Hepatocyte (in vitro differentiated cells): ENCODE measurements around the gene IGFL2. TPM values are rescaled to one million over a fixed set of nuclear protein-coding genes. Genes with fewer than 3 reads are reported as not detected.
"Not testable (repeated sequence)": the region's sequence is repeated elsewhere in the genome, so short reads cannot be mapped to it uniquely, and the experiment has no call there.

ENCODE experiments used
- DNase-seq: peaks from one replicate; pipeline ENCODE4 v3.0.0-alpha.2; 2016; ENCODE audit warnings: low spot score
- H2AFZ ChIP-seq: fragments of 200-600 bp; sonication (generic); 2 replicates; pipeline ENCODE4 v1.6.0; 2016; ENCODE audit warnings: antibody characterized with exemption, mild to moderate bottlenecking
- H3K27ac ChIP-seq: fragments of 200-600 bp; sonication (generic); 2 replicates; pipeline ENCODE4 v1.5.1; 2016; ENCODE audit warnings: mild to moderate bottlenecking
- H3K27me3 ChIP-seq: fragments of 200-600 bp; sonication (generic); 2 replicates; pipeline ENCODE4 v1.6.1; 2016
- H3K36me3 ChIP-seq: fragments of 200-600 bp; sonication (generic); replicated peaks from 2 replicates; pipeline ENCODE4 v1.5.1; 2016; ENCODE audit warnings: low read depth; ENCODE audit not compliant: insufficient read depth
- H3K4me1 ChIP-seq: fragments of 200-600 bp; sonication (generic); 2 replicates; pipeline ENCODE4 v1.5.1; 2016; ENCODE audit warnings: mild to moderate bottlenecking, moderate library complexity; ENCODE audit not compliant: insufficient read depth
- H3K4me2 ChIP-seq: fragments of 200-600 bp; sonication (generic); 2 replicates; pipeline ENCODE4 v1.6.0; 2016
- H3K4me3 ChIP-seq: fragments of 200-600 bp; sonication (generic); 2 replicates; pipeline ENCODE4 v1.5.1; 2016; ENCODE audit warnings: mild to moderate bottlenecking
- H3K79me2 ChIP-seq: fragments of 200-600 bp; sonication (generic); 2 replicates; pipeline ENCODE4 v1.6.0; 2017; ENCODE audit warnings: mild to moderate bottlenecking
- H3K9me2 ChIP-seq: fragments of 200-600 bp; sonication (generic); replicated peaks from 2 replicates; pipeline ENCODE4 v1.6.0; 2017; ENCODE audit warnings: mild to moderate bottlenecking; ENCODE audit not compliant: insufficient read depth
- H3K9me3 ChIP-seq: fragments of 200-600 bp; sonication (generic); 2 replicates; pipeline ENCODE4 v1.5.1; 2016; ENCODE audit warnings: low read depth, mild to moderate bottlenecking
- H4K20me1 ChIP-seq: fragments of 200-600 bp; sonication (generic); 2 replicates; pipeline ENCODE4 v1.6.0; 2016; ENCODE audit warnings: mild to moderate bottlenecking; ENCODE audit not compliant: insufficient read depth, poor library complexity, severe bottlenecking
- EZH2 ChIP-seq: fragments of 200-600 bp; sonication (generic); IDR thresholded peaks from 2 replicates; pipeline ENCODE4 v1.6.1; 2016; ENCODE audit warnings: antibody characterized with exemption, mild to moderate bottlenecking, borderline replicate concordance
- EZH2phosphoT487 ChIP-seq: fragments of 200-600 bp; sonication (generic); IDR thresholded peaks from one replicate; pipeline ENCODE4 v1.6.1; 2018; ENCODE audit warnings: antibody characterized with exemption, mild to moderate bottlenecking, low read depth, moderate library complexity; ENCODE audit not compliant: unreplicated experiment, severe bottlenecking
- WGBS: methylation state at CpG from one replicate; pipeline ENCODE4 v1.1.6; 2016; ENCODE audit warnings: low lambda C conversion rate; ENCODE audit errors: missing lambda C conversion rate; 5-methylcytosine and 5-hydroxymethylcytosine counted together
- polyA plus RNA-seq: library from polyadenylated mRNA; unstranded; fragments of >200 nt; fragmentation: Nextera tagmentation; extraction: Ambion mirVana; gene quantifications from 2 replicates; pipeline ENCODE4 v1.2.1, GENCODE V29; 2016
- total RNA-seq: library from RNA; depleted of rRNA; stranded (reverse); fragments of >200 nt; gene quantifications from 2 replicates; pipeline ENCODE4 v1.2.3, GENCODE V29; 2014
- TF ChIP-seq, protein P1 (sequence below): fragments of 200-600 bp; sonication (generic); IDR thresholded peaks from 2 replicates; pipeline ENCODE4 v1.5.1; 2016; ENCODE audit warnings: antibody characterized with exemption, mild to moderate bottlenecking; ENCODE audit not compliant: poor library complexity

The IGFL2 gene
- total and polyA plus RNA-seq, 2 experiments from 2014 or later, result 15.2 to 22.9 TPM

DNA sequence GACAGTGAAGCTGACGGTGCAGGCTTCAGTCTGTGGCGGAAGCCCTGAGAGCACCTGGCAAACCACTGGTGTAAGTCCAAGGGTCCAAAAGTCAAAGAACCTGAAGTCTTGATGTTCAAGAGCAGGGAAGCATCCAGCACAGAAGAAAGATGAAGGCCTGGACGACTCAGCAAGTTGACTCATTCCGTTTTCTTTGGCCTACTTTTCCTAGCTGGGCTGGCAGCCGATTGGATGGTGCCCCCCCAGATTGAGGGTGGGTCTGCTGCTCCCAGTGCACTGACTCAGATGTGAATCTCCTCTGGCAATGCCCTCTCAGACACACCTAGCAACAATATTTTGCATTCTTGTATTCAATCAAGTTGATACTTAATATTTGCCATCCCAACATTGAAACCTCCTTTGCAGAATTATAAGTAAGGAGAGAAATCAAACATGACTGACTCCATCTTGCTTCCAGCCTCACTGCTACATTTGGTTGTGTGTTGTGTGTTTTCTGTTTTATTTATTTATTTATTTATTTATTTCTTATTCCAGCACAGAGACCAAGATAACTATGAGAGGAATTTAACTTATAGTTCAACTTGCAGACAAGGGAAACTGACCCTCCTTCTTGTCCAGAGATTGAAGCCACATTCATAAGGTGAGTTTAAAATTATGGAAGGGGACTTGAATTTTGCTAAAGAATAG is 32.8 kb downstream of the IGFL2 start:
- no peak overlapping the region for H2AFZ ChIP-seq

GRCh38 chr19:46181388-46181779 is 33.3 kb downstream of the IGFL2 start:
- no peak for DNase-seq

More for the DNA sequence above, 32.8 kb downstream of the IGFL2 start:
- 85% methylated on average over 5 of the region's 5 CpGs for WGBS
- TF ChIP-seq, protein P1, sequence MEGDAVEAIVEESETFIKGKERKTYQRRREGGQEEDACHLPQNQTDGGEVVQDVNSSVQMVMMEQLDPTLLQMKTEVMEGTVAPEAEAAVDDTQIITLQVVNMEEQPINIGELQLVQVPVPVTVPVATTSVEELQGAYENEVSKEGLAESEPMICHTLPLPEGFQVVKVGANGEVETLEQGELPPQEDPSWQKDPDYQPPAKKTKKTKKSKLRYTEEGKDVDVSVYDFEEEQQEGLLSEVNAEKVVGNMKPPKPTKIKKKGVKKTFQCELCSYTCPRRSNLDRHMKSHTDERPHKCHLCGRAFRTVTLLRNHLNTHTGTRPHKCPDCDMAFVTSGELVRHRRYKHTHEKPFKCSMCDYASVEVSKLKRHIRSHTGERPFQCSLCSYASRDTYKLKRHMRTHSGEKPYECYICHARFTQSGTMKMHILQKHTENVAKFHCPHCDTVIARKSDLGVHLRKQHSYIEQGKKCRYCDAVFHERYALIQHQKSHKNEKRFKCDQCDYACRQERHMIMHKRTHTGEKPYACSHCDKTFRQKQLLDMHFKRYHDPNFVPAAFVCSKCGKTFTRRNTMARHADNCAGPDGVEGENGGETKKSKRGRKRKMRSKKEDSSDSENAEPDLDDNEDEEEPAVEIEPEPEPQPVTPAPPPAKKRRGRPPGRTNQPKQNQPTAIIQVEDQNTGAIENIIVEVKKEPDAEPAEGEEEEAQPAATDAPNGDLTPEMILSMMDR, result no peak
- TF ChIP-seq EZH2phosphoT487, result no peak
- no peak for TF ChIP-seq EZH2
- Histone ChIP-seq H3K4me1 (no peaks in the 10 kb centered on the region), H3K4me3 (no peak overlapping the region), H3K27me3 (no peaks in the 10 kb centered on the region), H3K36me3 (no peaks in the 10 kb centered on the region), H3K9me2 (no peaks in the 10 kb centered on the region), H3K27ac (no peak overlapping the region), H4K20me1 (no peaks in the 10 kb centered on the region), H3K79me2 (no peaks in the 10 kb centered on the region), H3K9me3 (no peaks in the 10 kb centered on the region), H3K4me2 (no peak overlapping the region)
- no peak for DNase-seq

GRCh38 chr19:46182476-46182875 is 34.4 kb downstream of the IGFL2 start:
- Histone ChIP-seq H3K9me2 (no peaks in the 10 kb centered on the region), H3K4me2 (no peak overlapping the region), H2AFZ (no peak overlapping the region), H3K79me2 (no peaks in the 10 kb centered on the region), H4K20me1 (no peaks in the 10 kb centered on the region), H3K4me3 (no peak overlapping the region), H3K27me3 (no peaks in the 10 kb centered on the region), H3K4me1 (no peaks in the 10 kb centered on the region), H3K27ac (no peak overlapping the region), H3K36me3 (no peaks in the 10 kb centered on the region), H3K9me3 (no peaks in the 10 kb centered on the region)
- no peak for DNase-seq
- WGBS, result 95% methylated on average over 8 of the region's 8 CpGs
- TF ChIP-seq EZH2phosphoT487, result no peak

More at GRCh38 chr19:46181388-46181779, 33.3 kb downstream of the IGFL2 start:
- no peak overlapping the region for H2AFZ ChIP-seq
- no peaks in the 10 kb centered on the region for H3K9me3 ChIP-seq
- H3K9me2 ChIP-seq, result no peaks in the 10 kb centered on the region
- H3K36me3 ChIP-seq, result no peaks in the 10 kb centered on the region
- no peak overlapping the region for H3K4me2 ChIP-seq
- no peaks in the 10 kb centered on the region for H3K4me1 ChIP-seq
- H3K27ac ChIP-seq, result no peak overlapping the region
- no peaks in the 10 kb centered on the region for H3K27me3 ChIP-seq
- no peaks in the 10 kb centered on the region for H4K20me1 ChIP-seq
- no peaks in the 10 kb centered on the region for H3K79me2 ChIP-seq
- WGBS, result 61% methylated on average over 6 of the region's 6 CpGs
- H3K4me3 ChIP-seq, result no peak overlapping the region
- no peak for TF ChIP-seq EZH2phosphoT487
- TF ChIP-seq EZH2, result no peak
- TF ChIP-seq, protein P1, result no peak

DNA sequence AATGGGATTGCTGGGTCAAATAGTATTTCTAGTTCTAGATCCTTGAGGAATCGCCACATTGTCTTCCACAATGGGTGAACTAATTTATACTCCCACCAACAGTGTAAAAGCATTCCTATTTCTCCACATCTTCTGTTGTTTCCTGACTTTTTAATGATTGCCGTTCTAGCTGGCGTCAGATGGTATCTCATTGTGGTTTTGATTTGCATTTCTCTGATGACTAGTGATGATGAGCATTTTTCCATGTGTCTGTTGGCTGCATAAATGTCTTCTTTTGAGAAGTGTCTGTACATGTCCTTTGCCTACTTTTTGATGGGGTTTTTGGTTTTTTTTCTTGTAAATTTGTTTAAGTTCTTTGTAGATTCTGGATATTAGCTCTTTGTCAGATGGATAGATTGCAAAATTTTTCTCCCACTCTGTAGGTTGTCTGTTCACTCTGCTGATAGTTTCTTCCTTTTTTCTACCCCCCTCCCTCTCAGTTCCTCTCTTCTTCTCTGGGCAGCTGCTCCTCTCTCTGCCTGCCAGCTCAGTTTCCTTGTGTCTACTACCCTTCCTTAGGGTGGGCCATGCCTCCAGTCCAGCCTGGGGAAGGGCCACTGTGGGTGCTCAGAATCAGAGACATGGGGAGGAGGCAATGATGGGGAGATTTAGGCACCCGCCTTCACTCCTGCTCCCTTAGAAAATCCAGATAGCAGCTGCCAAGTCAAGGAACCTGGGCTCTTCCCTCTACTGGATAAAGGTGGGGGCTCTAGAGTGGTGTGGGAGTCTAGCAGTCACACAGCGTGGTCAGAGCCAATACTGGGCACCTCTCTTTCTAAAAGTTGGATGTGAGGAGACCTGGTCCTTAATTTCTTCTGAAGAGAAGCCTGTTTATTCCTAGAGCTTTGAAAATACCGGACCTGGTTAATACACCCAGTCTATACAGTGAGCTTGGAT is 37.0 kb downstream of the IGFL2 start:
- not testable (repeated sequence) for H3K79me2 ChIP-seq, H2AFZ ChIP-seq, H3K4me3 ChIP-seq, H3K27ac ChIP-seq, H3K4me2 ChIP-seq, H4K20me1 ChIP-seq, H3K9me3 ChIP-seq, H3K9me2 ChIP-seq, H3K36me3 ChIP-seq, DNase-seq, H3K27me3 ChIP-seq, H3K4me1 ChIP-seq
- 91% methylated on average over 6 of the region's 6 CpGs for WGBS
